Endothelial cell of umbilical vein (primary cell): ENCODE data around the gene MPST.

Experiments
- EZH2 ChIP-seq: IDR thresholded peaks from 2 replicates; pipeline ENCODE4 v1.6.1; 2012; ENCODE audit warnings: borderline replicate concordance, low read depth, mild to moderate bottlenecking, moderate library complexity, low read length, inconsistent platforms; ENCODE audit not compliant: severe bottlenecking
- FOS ChIP-seq: IDR thresholded peaks from 2 replicates; pipeline ENCODE4 v1.6.1; 2011; ENCODE audit warnings: mild to moderate bottlenecking, low read length, moderate library complexity, borderline replicate concordance; ENCODE audit not compliant: insufficient read depth
- GATA2 ChIP-seq: IDR thresholded peaks from 2 replicates; pipeline ENCODE4 v1.7.0; 2011; ENCODE audit warnings: low read depth, mild to moderate bottlenecking, moderate library complexity, mixed read lengths, low read length; ENCODE audit not compliant: insufficient read length, insufficient read depth
- JUN ChIP-seq: IDR thresholded peaks from 2 replicates; pipeline ENCODE4 v1.6.1; 2011; ENCODE audit warnings: borderline replicate concordance, low read depth; ENCODE audit not compliant: insufficient read length, insufficient read depth
- MYC ChIP-seq: IDR thresholded peaks from one replicate; pipeline ENCODE4 v1.6.1; 2011; ENCODE audit warnings: mild to moderate bottlenecking, low read depth, low read length
- POLR2A ChIP-seq: IDR thresholded peaks from 2 replicates; pipeline ENCODE4 v1.6.1; 2012; ENCODE audit warnings: low read depth, mild to moderate bottlenecking, control low read depth, low read length
- POLR2AphosphoS5 ChIP-seq: IDR thresholded peaks from 2 replicates; pipeline ENCODE4 v1.6.1; 2012; ENCODE audit warnings: low read depth, mild to moderate bottlenecking, control low read depth, low read length, moderate library complexity; ENCODE audit not compliant: insufficient read depth
- TF ChIP-seq, protein P1 (sequence below), 2 donors: IDR thresholded peaks; 1 replicate in 1 of 2; 2 replicates in 1 of 2; pipeline ENCODE4 v1.5.1; 2011; ENCODE audit warnings: low read length in 2 of 2, mild to moderate bottlenecking in 2 of 2, moderate library complexity in 2 of 2, control low read depth in 1 of 2, inconsistent platforms in 1 of 2, low read depth in 1 of 2; ENCODE audit not compliant: insufficient read depth in 1 of 2; ENCODE audit errors: extremely low read depth in 1 of 2
- TF ChIP-seq, protein P2 (sequence below): IDR thresholded peaks from 2 replicates; pipeline ENCODE4 v1.6.1; 2011; ENCODE audit not compliant: insufficient read depth, insufficient read length

DNA sequence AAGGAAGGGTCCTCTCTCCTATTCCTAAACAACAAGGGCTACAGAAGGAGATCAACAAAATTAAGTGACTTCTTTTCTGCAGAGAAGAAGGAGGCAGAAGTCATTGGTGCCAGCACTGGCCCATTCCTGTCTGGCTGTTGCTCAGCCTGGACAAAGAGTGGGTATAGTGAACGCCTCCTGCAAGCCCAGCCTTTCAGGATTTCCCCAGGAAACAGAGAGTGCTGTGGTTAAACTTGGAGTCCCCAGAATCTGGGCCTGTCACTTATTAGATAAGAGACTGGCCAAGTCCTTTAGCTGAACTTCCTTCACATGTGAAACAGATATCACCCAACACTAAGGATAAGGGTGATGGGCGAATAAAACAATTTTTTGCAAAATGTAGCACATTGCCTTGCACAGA lies 11.2 kb upstream of the MPST start:
- TF ChIP-seq POLR2AphosphoS5: peak; percentile 27
- no peak for TF ChIP-seq POLR2A
- TF ChIP-seq, protein P1, sequence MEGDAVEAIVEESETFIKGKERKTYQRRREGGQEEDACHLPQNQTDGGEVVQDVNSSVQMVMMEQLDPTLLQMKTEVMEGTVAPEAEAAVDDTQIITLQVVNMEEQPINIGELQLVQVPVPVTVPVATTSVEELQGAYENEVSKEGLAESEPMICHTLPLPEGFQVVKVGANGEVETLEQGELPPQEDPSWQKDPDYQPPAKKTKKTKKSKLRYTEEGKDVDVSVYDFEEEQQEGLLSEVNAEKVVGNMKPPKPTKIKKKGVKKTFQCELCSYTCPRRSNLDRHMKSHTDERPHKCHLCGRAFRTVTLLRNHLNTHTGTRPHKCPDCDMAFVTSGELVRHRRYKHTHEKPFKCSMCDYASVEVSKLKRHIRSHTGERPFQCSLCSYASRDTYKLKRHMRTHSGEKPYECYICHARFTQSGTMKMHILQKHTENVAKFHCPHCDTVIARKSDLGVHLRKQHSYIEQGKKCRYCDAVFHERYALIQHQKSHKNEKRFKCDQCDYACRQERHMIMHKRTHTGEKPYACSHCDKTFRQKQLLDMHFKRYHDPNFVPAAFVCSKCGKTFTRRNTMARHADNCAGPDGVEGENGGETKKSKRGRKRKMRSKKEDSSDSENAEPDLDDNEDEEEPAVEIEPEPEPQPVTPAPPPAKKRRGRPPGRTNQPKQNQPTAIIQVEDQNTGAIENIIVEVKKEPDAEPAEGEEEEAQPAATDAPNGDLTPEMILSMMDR (IDR thresholded peaks at IDR 0.05; ENCODE audit: extremely low read depth in 1 of 2, insufficient read depth in 1 of 2, low read depth in 1 of 2, low read length in 2 of 2): no peak
- TF ChIP-seq, protein P2, sequence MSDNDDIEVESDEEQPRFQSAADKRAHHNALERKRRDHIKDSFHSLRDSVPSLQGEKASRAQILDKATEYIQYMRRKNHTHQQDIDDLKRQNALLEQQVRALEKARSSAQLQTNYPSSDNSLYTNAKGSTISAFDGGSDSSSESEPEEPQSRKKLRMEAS: no peak
- TF ChIP-seq EZH2: no peak
- no peak for TF ChIP-seq GATA2
- TF ChIP-seq MYC: no peak
- no peak for TF ChIP-seq JUN
- no peak for TF ChIP-seq FOS
